H1 (cell line): ENCODE measurements around the gene MVP. TPM values are rescaled to one million over a fixed set of nuclear protein-coding genes. Genes with fewer than 3 reads are reported as not detected.

Source experiments
- CTCF ChIA-PET: fragments of 300-600 bp; sonication (Branson Sonifier 250); formaldehyde crosslinking; loops from one replicate; lab custom pipeline; 2021; ENCODE audit not compliant: partially characterized antibody; lab: Charles Lee
- POLR2A ChIA-PET: fragments of 300-600 bp; sonication (Branson Sonifier 250); formaldehyde crosslinking; loops from one replicate; lab custom pipeline; 2021; ENCODE audit warnings: inconsistent platforms; ENCODE audit not compliant: partially characterized antibody; lab: Charles Lee
- DNase-seq, 2 experiments: peaks; one replicate each; pipeline versions ENCODE4 v3.0.0 to v3.0.0-alpha.2; 2010 to 2022; ENCODE audit warnings: low spot score in 2 of 2, low read depth in 1 of 2, mixed read lengths in 1 of 2
- FAIRE-seq: peaks from 2 replicates; lab custom pipeline; 2011; peaks lifted over from hg19 to GRCh38; lab: Jason Lieb, UNC
- H2AFZ ChIP-seq: 2 replicates; pipeline ENCODE4 v1.8.1; 2012; ENCODE audit warnings: low read length, inconsistent platforms
- H2AK5ac ChIP-seq: 2 replicates; pipeline ENCODE4 v1.6.1; 2013; ENCODE audit warnings: low read depth, low read length
- H2BK120ac ChIP-seq: replicated peaks from 2 replicates; pipeline ENCODE3; 2013; ENCODE audit warnings: low read depth, low read length, inconsistent platforms
- H2BK12ac ChIP-seq: 2 replicates; pipeline ENCODE4 v1.6.1; 2013; ENCODE audit warnings: low read depth, low read length
- H2BK15ac ChIP-seq: 2 replicates; pipeline ENCODE4 v1.6.1; 2013; ENCODE audit warnings: low read length
- H2BK20ac ChIP-seq: 2 replicates; pipeline ENCODE4 v1.6.1; 2013; ENCODE audit warnings: low read length
- H2BK5ac ChIP-seq: 2 replicates; pipeline ENCODE4 v1.6.1; 2013; ENCODE audit warnings: low read depth, low read length
- H3K14ac ChIP-seq: 2 replicates; pipeline ENCODE4 v1.6.1; 2013; ENCODE audit warnings: inconsistent platforms; ENCODE audit not compliant: insufficient read length
- H3K18ac ChIP-seq: 2 replicates; pipeline ENCODE4 v1.6.1; 2013; ENCODE audit warnings: low read length; ENCODE audit errors: extremely low read depth
- H3K23ac ChIP-seq: 2 replicates; pipeline ENCODE4 v1.6.1; 2013; ENCODE audit warnings: inconsistent platforms; ENCODE audit not compliant: insufficient read length
- H3K23me2 ChIP-seq: 2 replicates; pipeline ENCODE4 v1.6.1; 2013; ENCODE audit warnings: low read depth, low read length
- H3K27ac ChIP-seq: 2 replicates; pipeline ENCODE4 v1.6.1; 2011; ENCODE audit warnings: low read depth, low read length, inconsistent platforms
- H3K27me3 ChIP-seq, 4 experiments: replicated peaks in 1 of 4; 1 replicate in 1 of 4; 2 replicates in 3 of 4; pipeline versions ENCODE4 v1.6.1 to v1.8.1; 2011 to 2013; ENCODE audit warnings: low read length in 3 of 4, mild to moderate bottlenecking in 3 of 4, inconsistent platforms in 2 of 4, mixed read lengths in 2 of 4, moderate library complexity in 1 of 4; ENCODE audit not compliant: control insufficient read depth in 3 of 4, insufficient read depth in 3 of 4; ENCODE audit errors: extremely low read depth in 1 of 4
- H3K36me3 ChIP-seq, 4 experiments: 2 replicates each; pipeline versions ENCODE4 v1.6.1 to v1.8.1; 2011 to 2013; ENCODE audit warnings: mild to moderate bottlenecking in 4 of 4, low read length in 3 of 4, moderate library complexity in 2 of 4, control low read depth in 1 of 4, inconsistent platforms in 1 of 4; ENCODE audit not compliant: insufficient read depth in 4 of 4, control insufficient read depth in 2 of 4
- H3K4ac ChIP-seq: replicated peaks from 2 replicates; pipeline ENCODE3; 2013; ENCODE audit warnings: low read length, low read depth, mixed read lengths, inconsistent platforms; ENCODE audit not compliant: insufficient read length
- H3K4me1 ChIP-seq, 4 experiments: replicated peaks in 1 of 4; 1 replicate in 1 of 4; 2 replicates in 3 of 4; pipeline versions ENCODE4 v1.6.1 to v1.8.1; 2011 to 2013; ENCODE audit warnings: low read length in 3 of 4, inconsistent platforms in 2 of 4, mixed read lengths in 1 of 4; ENCODE audit not compliant: insufficient read depth in 4 of 4, control insufficient read depth in 3 of 4
- H3K4me2 ChIP-seq, 2 experiments: 2 replicates each; pipeline versions ENCODE4 v1.6.1 to v1.8.1; 2011 to 2013; ENCODE audit warnings: low read depth in 2 of 2, low read length in 2 of 2, control low read depth in 1 of 2, inconsistent platforms in 1 of 2, mild to moderate bottlenecking in 1 of 2; ENCODE audit not compliant: insufficient read depth in 1 of 2
- H3K4me3 ChIP-seq, 4 experiments: fragments of 200-600, 300-600 bp in 1 of 4; sonication (generic), shearing (Covaris generic), sonication (Bioruptor Twin) in 1 of 4; 2 replicates each; pipeline versions ENCODE4 v1.5.1 to v1.8.1; 2011 to 2016; ENCODE audit warnings: low read length in 4 of 4, low read depth in 3 of 4, control low read depth in 2 of 4, inconsistent platforms in 2 of 4, mild to moderate bottlenecking in 2 of 4, mixed read lengths in 1 of 4, moderate library complexity in 1 of 4; ENCODE audit not compliant: insufficient read depth in 2 of 4; ENCODE audit errors: extremely low read depth in 1 of 4
- H3K56ac ChIP-seq: replicated peaks from 2 replicates; pipeline ENCODE3; 2013; ENCODE audit warnings: low read depth, mild to moderate bottlenecking, mixed read lengths, low read length, inconsistent platforms; ENCODE audit not compliant: insufficient read length
- H3K79me1 ChIP-seq: 2 replicates; pipeline ENCODE4 v1.6.1; 2013; ENCODE audit warnings: low read depth, low read length, control low read depth
- H3K79me2 ChIP-seq, 2 experiments: 2 replicates each; pipeline versions ENCODE4 v1.6.1 to v1.8.1; 2012 to 2013; ENCODE audit warnings: low read length in 2 of 2, mild to moderate bottlenecking in 2 of 2, inconsistent platforms in 1 of 2; ENCODE audit not compliant: insufficient read depth in 2 of 2, control insufficient read depth in 1 of 2
- H3K9ac ChIP-seq, 4 experiments: replicated peaks in 1 of 4; 1 replicate in 1 of 4; 2 replicates in 3 of 4; pipeline versions ENCODE4 v1.6.1 to v1.8.1; 2011 to 2013; ENCODE audit warnings: low read depth in 3 of 4, low read length in 3 of 4, control low read depth in 2 of 4, mild to moderate bottlenecking in 2 of 4, moderate library complexity in 2 of 4, inconsistent platforms in 1 of 4; ENCODE audit errors: extremely low read depth in 1 of 4
- H3K9me3 ChIP-seq, 2 experiments: 2 replicates each; pipeline versions ENCODE4 v1.6.1 to v1.8.1; 2012 to 2013; ENCODE audit warnings: mild to moderate bottlenecking in 2 of 2, moderate library complexity in 2 of 2, control low read depth in 1 of 2, inconsistent platforms in 1 of 2, low read depth in 1 of 2, low read length in 1 of 2, mixed read lengths in 1 of 2; ENCODE audit not compliant: insufficient read depth in 2 of 2
- H4K20me1 ChIP-seq, 2 experiments: replicated peaks in 1 of 2; 2 replicates each; pipeline versions ENCODE3 to v1.8.1; 2011 to 2013; ENCODE audit warnings: inconsistent platforms in 2 of 2, low read length in 2 of 2, mild to moderate bottlenecking in 1 of 2; ENCODE audit not compliant: insufficient read depth in 2 of 2, control insufficient read depth in 1 of 2
- H4K5ac ChIP-seq: 2 replicates; pipeline ENCODE4 v1.6.1; 2013; ENCODE audit warnings: low read length, low read depth, mixed read lengths, inconsistent platforms; ENCODE audit not compliant: insufficient read length
- H4K8ac ChIP-seq: 2 replicates; pipeline ENCODE4 v1.8.0; 2013; ENCODE audit warnings: mild to moderate bottlenecking, moderate library complexity, low read length, inconsistent platforms; ENCODE audit not compliant: insufficient read depth; ENCODE audit errors: extremely low read depth
- H4K91ac ChIP-seq: replicated peaks from 2 replicates; pipeline ENCODE3; 2013; ENCODE audit warnings: low read length, mixed read lengths, inconsistent platforms; ENCODE audit not compliant: insufficient read length
- ASH2L ChIP-seq: fragments of 200-600, 300-600 bp; sonication (generic); IDR thresholded peaks from one replicate; pipeline ENCODE4 v1.7.1; 2017; ENCODE audit warnings: low read length
- POLR2A ChIP-seq, 2 experiments: IDR thresholded peaks; 1 replicate in 1 of 2; 2 replicates in 1 of 2; pipeline ENCODE4 v1.6.1; 2011; ENCODE audit warnings: low read depth in 2 of 2, low read length in 2 of 2, mild to moderate bottlenecking in 2 of 2; ENCODE audit errors: control extremely low read depth in 1 of 2
- POLR2AphosphoS5 ChIP-seq: IDR thresholded peaks from 2 replicates; pipeline ENCODE4 v1.6.1; 2011; ENCODE audit warnings: low read depth, low read length
- WGBS, 2 experiments: shearing (Covaris generic) in 1 of 2; methylation state at CpG; one replicate each; pipeline versions ENCODE4 v1.1.6 to v1.1.7; 2013 to 2015; ENCODE audit warnings: low lambda C conversion rate in 2 of 2, mixed read lengths in 2 of 2, inconsistent platforms in 1 of 2, low coverage in 1 of 2, missing lambda C conversion rate in 1 of 2; ENCODE audit not compliant: insufficient replicate concordance in 2 of 2, insufficient coverage in 1 of 2, insufficient read length in 1 of 2; ENCODE audit errors: extremely low coverage in 1 of 2, missing lambda C conversion rate in 1 of 2; 5-methylcytosine and 5-hydroxymethylcytosine counted together
- polyA plus RNA-seq, 7 experiments: library from polyadenylated mRNA; depleted of rRNA in 3 of 7; stranded (reverse) in 5 of 7; unstranded in 2 of 7; fragments of >200 nt in 5 of 7; fragments of 200-250 nt in 2 of 7; gene quantifications; 1 replicate in 5 of 7; 2 replicates in 1 of 7; 4 replicates in 1 of 7; pipeline versions ENCODE4 v1.2.1 to v1.2.3, GENCODE V29; 2011 to 2013; ENCODE audit warnings: missing spikeins in 2 of 7, mixed read lengths in 2 of 7
- total RNA-seq: library from RNA; stranded (reverse); fragmentation: NEBNext Ultra II Directional; extraction: Animal tissue kit (Norgen Biotek cat#: 25700); gene quantifications from 2 replicates; pipeline ENCODE4 v1.2.1, GENCODE V29; 2021

Gene MVP
- total and polyA plus RNA-seq, 2 of the 8 experiments (the other 6 are each of a cell fraction or from before 2014, with no cell fraction given), result 1.9 TPM

DNA sequence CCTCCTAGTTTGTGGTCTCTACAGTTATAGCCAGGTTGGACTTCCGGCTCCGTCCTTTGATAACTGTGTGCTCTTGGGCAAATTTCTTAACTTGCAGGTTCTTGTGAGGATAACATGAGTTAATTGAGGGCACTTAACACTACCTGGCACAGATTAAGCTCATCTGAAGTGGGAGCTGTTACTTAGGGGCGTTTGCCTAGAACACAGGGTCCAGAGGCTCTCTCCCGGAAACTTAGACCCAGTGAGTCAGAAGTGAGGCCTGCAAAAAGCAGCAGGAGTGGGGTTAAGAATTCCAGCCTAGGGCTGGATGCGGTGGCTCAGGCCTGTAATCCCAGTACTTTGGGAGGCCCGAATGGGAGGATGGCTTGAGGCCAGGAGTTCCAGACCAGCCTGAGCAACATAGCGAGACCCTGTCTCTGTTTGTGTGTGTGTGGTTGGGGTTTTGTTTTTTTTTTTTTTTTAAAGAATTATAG, 1.4 kb downstream of the MVP start:
- TF ChIP-seq ASH2L (no peak), POLR2AphosphoS5 (no peak), POLR2A (IDR thresholded peaks at IDR 0.05; ENCODE audit: control extremely low read depth in 1 of 2, low read depth in 2 of 2, low read length in 2 of 2) (peak in 1 of 2 experiments; percentile 14; a peak in 1 of 3 replicates)
- Histone ChIP-seq H3K27ac (no peak overlapping the region), H2AFZ (no peak overlapping the region), H3K18ac (no peak overlapping the region), H4K91ac (no peak overlapping the region), H2AK5ac (no peak overlapping the region), H3K9me3 (no peaks in the 10 kb centered on the region), H3K23ac (no peak overlapping the region), H3K56ac (no peak overlapping the region), H2BK15ac (no peak overlapping the region), H3K4me1 (peaks cover 0 to 9% (median 5%) of the 10 kb centered on the region in 4 experiments; a peak in 5 of 7 replicates), H3K79me1 (peaks cover 5% of the 10 kb centered on the region; the same call in 1 of the 2 replicates), H2BK5ac (no peak overlapping the region), H2BK120ac (no peak overlapping the region), H3K23me2 (peaks cover 4% of the 10 kb centered on the region), H2BK12ac (no peak overlapping the region), H3K79me2 (peaks cover 0 to 18% of the 10 kb centered on the region in 2 experiments; a peak in 1 of 4 replicates), H3K4ac (no peak overlapping the region), H3K36me3 (peaks cover 12 to 23% (median 18%) of the 10 kb centered on the region in 4 experiments), H3K4me3 (no peak overlapping the region), H4K8ac (no peak overlapping the region), H4K5ac (no peak overlapping the region), H2BK20ac (no peak overlapping the region), H3K27me3 (no peaks in the 10 kb centered on the region), H3K4me2 (no peak overlapping the region), H4K20me1 (peaks cover 2 to 4% of the 10 kb centered on the region in 2 experiments), H3K14ac (no peak overlapping the region), H3K9ac (no peak overlapping the region; a peak in 1 of 7 replicates)
- WGBS, 2 experiments, result 85% methylated on average over 7 of the region's 7 CpGs; no CpG with 5 or more reads in 1 of the 2 experiments
- CTCF ChIA-PET, result interaction anchor here (1.0 to 17.5 kb wide), 4 partner anchors 31 to 234 kb away, joined by 3 to 212 read pairs (median 3); no protein-coding TSS in a partner anchor
- no peak for FAIRE-seq
- POLR2A ChIA-PET, result interaction anchor here (1.0 to 16.6 kb wide), 9 partner anchors 11 to 211 kb away, joined by 3 to 167 read pairs (median 5); no protein-coding TSS in a partner anchor
- DNase-seq, result no peak
